Medulla oblongata (tissue), 1 donor: Measurements from ENCODE around the gene EPB41L3.
A peak's percentile ranks its signal among the peaks of the same experiment; 100 is the strongest.
"Not testable (repeated sequence)": the region's sequence is repeated elsewhere in the genome, so short reads cannot be mapped to it uniquely, and the experiment has no call there.

ENCODE experiments used
- DNase-seq: peaks from one replicate; pipeline ENCODE4 v3.0.0-alpha.2; 2015; ENCODE audit errors: extremely low spot score

Gene EPB41L3

DNA sequence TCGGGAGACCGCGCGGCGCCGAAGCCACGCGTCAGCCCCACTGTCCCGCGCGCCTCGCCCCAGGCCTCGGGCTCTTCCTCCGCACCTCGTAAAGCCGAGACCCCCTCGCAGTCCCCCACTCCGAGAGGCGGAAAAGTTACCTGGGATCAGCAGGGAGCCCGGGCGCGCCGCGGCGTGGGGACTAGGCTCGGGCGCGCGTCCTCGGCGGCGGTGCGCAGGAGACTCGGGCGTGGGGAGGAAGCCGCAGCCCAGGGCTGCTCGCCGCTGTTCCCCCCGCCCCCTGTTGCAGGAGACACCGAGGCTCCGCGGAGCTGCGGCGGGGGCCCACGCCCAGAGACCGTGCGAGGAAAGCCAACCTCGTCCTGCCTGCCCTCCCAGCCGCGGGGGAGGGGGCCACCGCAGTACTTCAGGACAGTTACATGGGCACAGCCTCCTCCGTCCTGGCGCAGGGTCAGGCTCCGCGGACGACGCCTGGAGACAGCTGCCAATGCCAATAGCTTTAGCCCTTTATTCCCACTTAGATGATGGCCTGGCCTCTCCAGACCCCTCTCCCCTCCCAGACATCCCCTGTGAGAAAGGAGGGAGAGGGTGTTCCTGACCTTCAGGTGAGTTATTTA lies at the start of gene EPB41L3:
EPB41L3 (minus strand) TSS at position 225 of the 617 bp plus-strand sequence. CDS start 54,814 bp downstream, outside the sequence.
- peak; percentile 39 for DNase-seq

DNA sequence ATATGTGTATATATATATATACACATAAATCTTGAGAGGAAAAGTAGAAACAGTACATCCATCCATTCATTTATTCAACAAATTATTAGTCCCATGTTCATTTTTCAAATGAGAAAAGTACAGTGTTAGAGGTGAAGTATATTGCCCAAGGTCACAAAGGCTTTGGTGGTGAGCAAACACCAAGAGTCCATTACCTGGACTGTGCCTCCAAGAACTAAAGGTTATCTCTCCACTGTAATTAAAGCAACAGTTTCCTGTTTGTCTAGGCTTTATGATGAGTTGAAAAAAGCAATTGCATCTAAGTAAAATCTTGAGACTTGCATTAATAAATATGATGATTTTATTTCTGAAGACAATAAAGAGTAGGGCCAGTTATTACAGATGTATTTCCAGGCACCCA lies 44.7 kb upstream of the EPB41L3 start:
- no peak for DNase-seq

DNA sequence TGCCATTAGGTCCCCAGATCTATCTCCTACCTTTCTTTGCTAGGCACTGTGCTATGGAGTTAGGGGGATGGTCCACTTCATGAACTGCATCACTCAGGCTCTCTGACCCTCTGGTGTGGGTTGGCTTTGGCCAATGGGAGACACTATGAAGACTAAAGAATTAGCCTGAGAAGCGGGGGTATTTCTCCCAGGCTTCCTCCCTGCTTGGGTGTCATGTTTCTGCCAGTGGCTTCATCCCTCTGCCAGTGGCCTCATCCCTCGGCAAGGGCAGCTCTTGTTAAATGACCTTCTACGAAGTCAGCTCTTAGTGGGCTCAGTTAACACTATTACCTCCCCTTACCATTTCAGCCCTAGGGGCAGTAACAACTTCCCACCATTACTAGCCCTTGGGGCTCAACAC lies 41.9 kb upstream of the EPB41L3 start:
- no peak for DNase-seq

DNA sequence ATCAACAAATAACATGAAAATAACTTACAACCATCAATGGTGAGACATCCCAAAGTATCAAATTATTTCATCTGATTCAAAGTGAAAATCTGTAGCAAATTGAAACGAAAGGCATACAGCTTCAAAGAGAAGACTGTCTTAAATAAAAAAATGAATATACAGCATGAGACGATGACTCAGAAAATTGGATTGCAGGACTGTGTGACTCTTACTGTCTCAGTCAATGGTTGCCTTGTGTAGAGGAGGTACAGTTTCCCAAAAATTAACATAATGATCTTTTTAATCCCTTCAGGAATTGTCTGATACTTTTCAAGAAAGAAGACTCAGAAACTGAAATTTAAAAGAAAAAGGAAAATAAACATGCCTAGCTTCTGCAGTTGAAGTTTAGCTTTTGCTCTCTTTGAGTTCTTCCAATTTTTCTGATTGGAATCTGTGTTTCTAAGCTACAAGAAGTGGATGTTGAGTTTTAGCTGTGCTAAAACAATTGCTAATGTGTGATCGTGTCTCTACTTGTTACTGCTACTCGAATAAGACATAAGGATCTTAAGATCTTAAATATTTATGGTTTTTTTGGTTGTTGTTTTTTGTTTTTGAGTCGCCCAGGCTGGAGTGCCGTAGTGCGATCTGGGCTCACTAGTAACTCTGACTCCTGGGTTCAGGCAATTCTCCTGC lies 41.1 kb upstream of the EPB41L3 start:
- DNase-seq: no peak

DNA sequence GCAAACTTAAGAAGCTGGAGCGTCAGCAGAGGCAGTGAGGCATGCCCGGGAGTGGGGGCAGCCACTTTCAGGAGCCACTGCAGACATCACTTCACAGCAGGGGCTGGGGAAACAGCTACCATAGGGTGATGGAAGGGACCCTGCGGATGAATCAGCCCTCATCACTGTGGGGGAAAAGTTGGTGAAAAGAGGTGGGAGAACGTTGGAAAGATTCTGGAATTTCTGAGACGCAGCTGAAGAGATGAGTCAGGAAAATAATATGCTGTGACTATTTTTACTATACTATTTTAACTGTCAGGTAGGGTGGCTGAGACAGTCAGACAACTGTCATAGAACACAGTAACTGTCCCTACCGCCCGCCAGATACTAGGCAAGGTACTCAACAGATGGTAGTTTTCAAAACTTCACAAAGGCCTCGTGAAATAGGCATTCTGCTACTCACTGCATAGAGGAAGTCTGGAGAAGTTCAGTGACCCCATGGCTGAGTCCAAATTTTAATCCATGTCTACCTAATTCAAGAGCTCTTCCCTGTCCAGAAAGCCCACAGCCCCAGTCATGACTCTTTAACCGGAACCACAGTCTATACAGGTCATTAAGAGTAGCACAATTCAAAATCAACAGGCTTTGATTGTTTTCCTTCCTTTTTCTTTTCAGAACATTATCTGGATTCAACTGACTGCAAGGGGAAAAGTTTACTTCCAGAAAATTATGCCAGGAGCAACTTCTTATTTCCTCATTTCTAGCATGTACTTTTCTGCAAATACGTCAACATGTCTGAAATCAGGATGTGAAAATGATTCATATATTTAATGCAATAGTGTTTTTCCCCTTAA lies 39.3 kb upstream of the EPB41L3 start:
- no peak for DNase-seq

DNA sequence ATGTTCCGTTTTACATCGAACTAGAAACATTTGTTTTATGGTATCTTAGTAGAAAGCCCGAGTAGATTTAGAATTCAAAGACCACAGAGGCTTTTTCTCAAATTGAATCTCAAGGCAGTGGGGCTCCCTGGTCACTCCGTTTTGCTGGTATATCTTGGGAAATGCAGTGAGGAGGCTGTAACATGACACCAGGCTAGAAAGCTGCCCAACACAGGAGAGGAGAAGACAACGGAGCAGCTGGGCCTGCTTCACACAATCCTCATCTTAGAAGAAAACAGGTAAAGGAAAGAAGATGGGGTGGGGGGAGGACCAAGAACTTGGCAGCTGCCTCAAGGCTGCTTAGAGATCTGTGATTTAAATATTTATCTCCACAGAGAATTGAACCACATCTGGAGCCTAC lies 38.3 kb upstream of the EPB41L3 start:
- DNase-seq: no peak

DNA sequence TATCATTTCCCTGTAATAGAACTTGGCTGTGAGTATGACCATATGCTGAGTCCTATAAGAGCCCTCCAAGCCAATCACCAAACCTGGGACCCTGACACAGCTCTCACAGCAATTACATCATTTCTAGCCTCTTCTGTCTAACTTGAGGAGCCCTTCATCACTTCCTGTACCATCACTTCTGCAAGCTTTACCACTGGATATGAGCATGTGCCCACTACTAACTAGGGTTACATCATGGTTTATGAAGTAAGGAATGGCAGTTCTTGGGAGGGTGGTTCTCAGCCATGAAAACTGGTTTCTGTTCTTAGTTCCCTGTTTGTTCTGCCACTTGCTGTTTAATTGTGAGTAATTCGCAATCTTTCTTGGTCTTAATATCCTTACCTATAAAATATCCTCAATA lies 31.0 kb upstream of the EPB41L3 start:
- no peak for DNase-seq

DNA sequence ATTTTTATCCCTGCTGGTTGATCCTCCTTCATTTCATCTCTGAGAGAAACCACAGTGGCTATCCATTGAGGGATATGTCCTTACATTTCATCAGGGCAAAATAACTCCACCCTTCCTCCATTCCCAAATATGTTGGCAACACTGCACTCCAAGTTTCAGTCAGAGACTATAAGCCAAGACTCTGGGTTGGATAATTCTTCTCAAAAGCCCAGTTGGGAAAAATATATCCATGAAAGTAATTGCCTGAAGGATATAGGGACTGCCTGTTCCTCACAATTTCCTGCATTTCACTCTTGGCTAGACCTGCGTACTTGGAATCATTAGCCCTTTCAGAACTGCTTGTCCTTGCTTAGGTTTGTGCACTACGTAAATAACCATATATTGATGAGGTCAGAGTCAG lies 27.9 kb upstream of the EPB41L3 start:
- DNase-seq: no peak

DNA sequence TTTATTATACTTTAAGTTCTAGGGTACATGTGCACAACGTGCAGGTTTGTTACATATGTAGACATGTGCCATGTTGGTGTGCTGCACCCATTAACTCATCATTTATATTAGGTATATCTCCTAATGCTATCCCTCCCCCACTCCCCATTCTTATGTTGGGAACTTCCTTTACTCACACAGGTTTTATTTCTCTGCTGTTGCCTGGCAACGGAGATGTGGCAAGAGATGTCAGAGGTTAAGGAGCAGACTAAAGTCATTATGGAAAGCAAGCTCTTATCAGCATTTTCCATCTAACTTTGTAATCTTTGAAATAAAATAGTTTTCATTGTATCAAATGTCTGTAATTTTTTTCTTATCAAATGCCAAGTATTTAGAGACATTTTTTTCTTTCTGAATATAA lies 26.8 kb upstream of the EPB41L3 start:
- not testable (repeated sequence) for DNase-seq

DNA sequence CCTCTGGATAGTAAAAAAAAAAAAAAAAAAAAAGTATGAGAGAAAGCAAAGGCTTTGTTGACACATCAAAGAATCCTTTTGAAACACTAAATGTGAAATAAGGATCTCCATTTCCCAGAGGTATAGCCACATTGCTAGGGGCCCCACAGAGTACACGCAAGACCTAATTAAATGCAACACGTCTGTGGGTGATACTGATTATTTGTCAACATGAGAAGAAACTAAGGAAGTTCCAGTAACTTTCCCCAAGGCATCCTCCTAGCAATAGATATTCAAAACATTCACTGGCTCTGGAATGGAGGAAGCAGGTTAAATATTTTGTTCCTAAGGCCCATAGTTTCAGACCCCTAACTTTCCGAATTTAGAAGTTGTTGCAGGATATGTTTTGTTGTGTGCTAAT lies 24.6 kb upstream of the EPB41L3 start:
- DNase-seq: no peak

DNA sequence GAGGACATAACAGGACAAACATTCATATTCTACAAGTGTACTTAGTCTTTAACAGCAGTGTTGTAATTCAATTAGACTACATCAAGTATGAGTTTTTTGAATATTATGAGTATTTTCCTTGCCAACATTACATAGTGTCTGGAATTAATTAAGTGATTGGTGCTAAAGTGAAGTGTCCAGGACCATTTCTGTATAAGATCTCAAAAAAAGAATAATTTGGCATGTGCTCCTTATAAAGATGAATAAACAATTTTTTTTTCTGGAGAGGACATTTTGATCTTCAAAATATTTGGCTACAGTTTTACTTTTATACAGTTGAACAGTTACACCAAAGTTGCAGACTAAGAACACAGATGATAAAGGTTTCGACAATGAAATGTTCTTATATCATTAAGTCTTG lies 15.1 kb upstream of the EPB41L3 start:
- no peak for DNase-seq

DNA sequence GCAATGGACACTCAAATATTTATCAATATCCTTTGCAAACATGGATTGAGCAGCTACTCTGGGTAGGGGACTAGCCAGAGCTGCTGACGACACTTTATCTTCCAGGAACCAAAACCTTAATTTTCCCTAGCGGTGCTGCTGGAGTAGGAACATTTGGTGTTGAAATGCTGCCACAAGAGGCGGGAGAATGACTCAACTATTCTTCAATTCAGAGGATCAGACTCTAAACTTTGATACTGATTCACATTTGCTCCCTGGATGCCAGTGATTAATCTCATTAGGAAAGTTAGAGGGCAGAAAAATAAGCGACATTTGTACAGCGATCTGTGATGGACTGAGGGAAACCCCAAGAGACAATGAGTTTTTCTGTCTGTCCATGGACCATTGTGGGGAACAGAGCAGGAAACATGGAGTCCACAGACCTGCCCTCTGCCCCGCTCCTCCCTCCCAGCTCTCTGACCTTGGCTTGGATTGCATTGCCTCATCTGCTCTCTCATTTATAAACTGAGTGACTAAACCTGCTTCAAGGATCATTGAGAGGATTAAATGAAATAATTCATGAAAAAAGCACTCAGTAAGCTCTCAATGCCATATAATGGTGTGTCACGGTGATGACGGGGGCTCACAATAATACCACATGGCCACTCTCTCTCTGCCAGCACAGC lies 12.6 kb upstream of the EPB41L3 start:
- DNase-seq: no peak

DNA sequence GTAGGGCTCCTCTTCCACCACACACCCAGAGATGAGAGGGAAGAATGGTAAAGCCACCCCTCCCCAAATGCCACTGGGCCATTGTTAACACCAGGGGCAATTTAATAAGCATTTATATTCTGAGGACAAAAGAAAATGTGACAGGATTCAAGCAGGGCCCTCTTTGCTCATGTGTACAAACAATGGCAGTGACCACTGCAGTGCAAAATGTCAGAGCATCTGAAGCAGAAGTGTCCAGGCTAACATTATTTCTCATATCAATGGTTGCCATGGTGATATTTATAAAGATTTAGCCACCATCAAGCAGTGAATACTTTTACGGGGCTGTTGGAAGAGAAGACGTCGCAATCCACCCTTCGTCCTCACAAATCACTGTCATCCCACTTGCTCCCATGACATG lies 10.8 kb upstream of the EPB41L3 start:
- DNase-seq: no peak

DNA sequence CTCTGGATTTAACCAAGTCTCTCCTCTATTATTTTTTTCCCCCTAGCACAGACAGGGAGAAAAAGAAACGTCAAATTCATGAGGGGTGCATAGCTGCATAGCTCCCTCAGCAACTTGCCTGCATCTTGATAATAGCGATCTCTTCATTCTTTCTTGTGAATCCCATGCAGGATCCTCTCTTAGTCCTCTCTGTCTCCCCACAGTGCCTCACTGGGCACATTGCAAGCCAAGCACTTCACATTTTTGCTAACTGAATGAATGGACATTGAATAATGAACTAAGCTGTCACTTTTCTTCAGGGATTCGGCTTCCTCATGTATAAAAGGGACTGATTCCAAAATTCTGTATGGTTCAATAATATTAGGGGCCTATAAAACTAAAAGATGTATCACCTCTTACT lies 2.9 kb upstream of the EPB41L3 start:
- DNase-seq: peak; percentile 78

DNA sequence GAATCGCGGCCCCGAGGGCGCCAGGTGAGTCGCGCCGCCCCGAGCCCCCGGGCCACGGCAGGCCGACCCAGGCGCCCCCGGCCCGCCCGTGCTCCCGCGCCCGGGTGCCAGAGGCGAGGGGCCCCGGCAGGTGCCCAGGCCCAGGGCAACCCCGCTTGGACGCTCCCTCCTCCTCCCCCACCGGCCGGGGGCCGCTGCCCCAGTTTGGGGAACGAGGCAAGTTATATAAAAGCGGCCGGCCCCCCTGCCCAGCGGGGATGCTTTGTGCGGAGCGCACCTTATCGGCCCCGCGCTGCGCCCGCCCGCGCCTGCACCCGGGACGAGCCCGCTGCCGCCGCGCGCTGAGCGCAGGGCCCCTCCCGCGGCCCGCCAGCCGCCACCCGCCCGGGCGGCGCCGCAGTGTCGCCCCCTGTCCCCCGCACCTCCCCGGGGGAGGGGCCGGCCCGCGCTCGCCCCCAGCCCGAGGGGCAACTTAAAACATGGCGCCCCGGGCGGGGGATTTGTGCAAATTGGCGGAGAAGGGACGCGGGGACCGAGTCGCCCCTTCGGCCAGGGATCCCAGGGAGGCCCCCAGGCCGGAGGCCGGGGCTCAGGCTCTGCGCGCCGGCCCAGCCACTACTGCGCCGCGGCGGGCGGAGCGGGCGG lies 639 bp downstream of the EPB41L3 start:
- no peak for DNase-seq

DNA sequence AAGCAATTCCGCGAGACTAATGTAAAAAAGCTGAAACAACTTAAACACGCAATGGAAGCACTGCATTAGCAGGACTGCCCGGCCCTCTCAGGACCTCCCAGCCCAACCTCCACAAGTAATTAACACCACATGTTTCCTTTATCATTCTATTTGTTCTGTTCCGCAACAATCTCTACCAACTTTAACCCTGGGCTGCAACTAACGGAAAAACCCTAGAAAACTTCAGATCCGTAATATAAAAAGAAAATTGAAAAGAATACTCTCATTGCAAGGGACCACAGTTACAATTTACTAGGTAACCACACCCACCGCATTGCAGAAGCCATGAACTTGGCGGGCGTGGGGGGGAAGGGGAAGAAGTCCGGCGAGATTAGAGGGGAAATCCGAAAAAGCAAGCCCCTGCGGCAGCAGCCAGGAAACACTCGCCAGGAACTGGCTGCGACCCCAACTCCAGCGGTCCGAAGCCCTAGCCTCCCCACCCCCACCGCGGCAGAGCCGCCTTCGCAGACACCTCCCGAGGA lies 1.2 kb downstream of the EPB41L3 start:
- DNase-seq: no peak

DNA sequence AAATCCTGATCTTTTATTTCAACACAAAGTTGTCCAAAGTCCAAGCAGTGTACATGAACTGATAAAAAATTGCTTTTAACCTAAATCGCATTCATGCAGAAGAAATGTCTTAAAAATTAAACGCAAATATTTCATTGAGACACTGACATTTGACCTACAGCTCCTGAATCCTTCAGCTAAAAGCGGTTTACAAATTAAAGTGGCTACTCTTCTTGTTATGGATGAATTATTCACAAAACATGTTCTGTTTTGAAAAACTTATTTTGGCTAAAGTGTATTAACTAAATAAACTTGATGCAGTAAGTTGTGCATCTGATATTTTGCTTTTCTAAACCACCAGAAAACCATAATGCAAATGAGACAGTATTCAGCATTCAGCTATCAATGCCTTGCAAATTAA lies 2.2 kb downstream of the EPB41L3 start:
- no peak for DNase-seq

DNA sequence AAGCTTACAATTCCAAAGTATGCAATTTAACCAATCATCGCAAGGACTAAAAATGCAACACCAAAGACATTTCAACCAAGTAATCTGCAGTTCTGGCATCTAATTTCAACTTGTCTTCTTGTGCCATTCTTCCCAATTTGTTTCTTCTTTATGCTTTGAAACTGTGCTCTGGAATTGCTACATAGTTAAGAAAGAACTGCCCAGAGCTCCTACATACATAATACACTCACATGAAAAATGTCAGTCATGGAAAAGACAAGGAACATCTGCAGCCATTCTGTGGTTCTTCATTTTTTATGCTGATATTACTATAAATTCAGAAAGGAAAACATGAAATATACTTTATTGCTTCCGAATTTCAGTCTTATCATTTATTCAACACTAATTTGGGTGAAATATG lies 4.4 kb downstream of the EPB41L3 start:
- DNase-seq: no peak

DNA sequence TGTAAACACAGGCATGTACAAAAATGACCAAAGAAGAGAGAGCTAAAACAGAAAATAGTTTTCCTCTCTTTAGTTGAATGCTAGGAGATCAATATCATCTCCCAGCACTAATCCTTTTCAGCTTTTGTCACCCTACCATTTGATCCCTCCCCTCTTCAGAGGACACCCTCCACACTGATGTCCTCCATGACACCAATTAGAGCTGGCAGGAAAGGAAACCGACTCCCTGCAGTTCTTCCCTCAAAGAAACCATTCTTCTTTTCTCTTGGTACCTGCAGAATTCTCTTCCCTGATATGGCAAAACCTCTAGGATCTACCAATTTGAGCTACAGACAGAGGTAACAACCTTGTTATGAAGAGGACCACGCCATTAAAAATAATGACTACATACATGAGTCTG lies 5.3 kb downstream of the EPB41L3 start:
- DNase-seq: no peak

DNA sequence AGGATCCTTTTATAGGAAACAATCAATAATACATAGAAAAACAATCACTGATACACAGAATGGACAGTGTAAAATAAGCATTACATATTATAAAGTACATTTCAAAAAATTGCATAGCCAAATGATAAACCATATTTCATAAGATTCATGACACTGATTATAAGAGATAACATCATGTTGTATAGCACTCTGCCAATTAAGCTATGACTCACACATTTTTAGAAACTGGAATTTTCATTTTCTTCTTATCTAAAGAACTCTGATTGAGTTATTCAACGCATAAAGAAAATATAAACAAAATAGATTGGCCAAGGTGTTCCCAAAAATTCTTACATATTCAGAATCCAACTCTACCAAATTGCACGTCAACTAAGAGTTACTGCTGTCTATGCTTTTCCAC lies 5.9 kb downstream of the EPB41L3 start:
- no peak for DNase-seq

DNA sequence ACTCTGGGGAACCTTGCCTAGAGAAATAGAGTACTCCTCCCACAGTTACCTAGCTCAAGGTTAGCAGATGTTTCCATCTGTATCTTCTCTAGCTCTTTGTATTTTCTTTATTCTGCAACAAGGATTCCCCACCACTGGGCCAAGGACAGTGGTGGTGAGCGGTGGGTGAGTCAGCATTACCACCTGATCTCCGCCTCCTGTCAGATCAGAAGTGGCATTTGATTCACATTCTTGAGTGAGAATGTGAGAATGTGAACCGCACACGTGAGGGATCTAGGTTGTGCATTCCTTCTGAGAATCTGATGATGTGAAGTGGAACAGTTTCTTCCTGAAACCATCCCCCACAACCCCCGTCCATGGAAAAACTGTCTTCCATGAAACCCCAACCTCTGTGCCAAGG lies 9.0 kb downstream of the EPB41L3 start:
- no peak for DNase-seq

DNA sequence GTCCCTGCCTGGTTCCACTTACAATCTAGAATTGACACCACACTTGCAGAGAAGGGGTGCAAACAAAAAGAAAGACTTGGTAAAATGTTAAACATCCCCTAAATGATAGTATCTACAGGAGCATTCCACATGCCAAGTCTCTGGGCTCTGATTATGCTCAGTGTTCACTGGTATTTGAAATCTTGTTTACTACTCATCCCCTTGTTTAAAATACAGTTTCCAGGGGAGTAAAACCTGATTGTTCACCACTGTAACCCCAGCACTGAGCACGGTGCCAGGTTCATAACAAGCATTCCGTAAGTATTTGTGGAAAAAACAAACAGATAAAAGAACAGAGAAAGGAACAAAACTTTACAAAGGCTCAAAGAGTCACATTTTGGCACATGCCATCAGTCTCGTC lies 11.7 kb downstream of the EPB41L3 start:
- DNase-seq: no peak
